Measurements from ENCODE around the gene IRX6. TPM values are rescaled to one million over a fixed set of nuclear protein-coding genes. Genes with fewer than 3 reads are reported as not detected.

Gene IRX6
- total and polyA plus RNA-seq, 4 donors, result 0.37 to 6.3 (median 4.0) TPM

- H3K27me3 ChIP-seq (ENCODE audit: control insufficient read depth in 3 of 3, insufficient read depth in 3 of 3, low read length in 2 of 3), result peaks cover 0 to 6% (median 2%) of the 10 kb centered on the region in 3 donors
- no peak for TF ChIP-seq CTCF (IDR thresholded peaks at IDR 0.05; ENCODE audit: control extremely low read depth, extremely low read depth)
- DNase-seq (no peak), ATAC-seq (ENCODE audit: insufficient read depth, low FRiP score) (no peak)
- H3K4me1 ChIP-seq (ENCODE audit: control insufficient read depth in 5 of 5, insufficient read depth in 5 of 5, low read length in 5 of 5), result no peaks in the 10 kb centered on the region
- no peaks in the 10 kb centered on the region for H3K36me3 ChIP-seq (ENCODE audit: control insufficient read depth in 4 of 4, insufficient read depth in 4 of 4, low read length in 4 of 4)
- peaks cover 0 to 5% (median 0%) of the 10 kb centered on the region in 4 donors for H3K9me3 ChIP-seq (ENCODE audit: control insufficient read depth in 4 of 4, insufficient read depth in 3 of 4, low read length in 3 of 4)
- no peak overlapping the region for H3K9ac ChIP-seq (ENCODE audit: insufficient read depth in 1 of 2, low read length in 2 of 2)
- no peak overlapping the region for H3K27ac ChIP-seq (ENCODE audit: low read depth in 1 of 2, low read length in 1 of 2)
- H3K4me3 ChIP-seq, result no peak overlapping the region
- 76 to 80% methylated on average over 4 of the region's 4 CpGs for WGBS, 2 donors
Observed at GRCh38 chr16:55341681-55342080, 17.7 kb downstream of the IRX6 start.

- peaks cover 0 to 2% (median 0%) of the 10 kb centered on the region in 3 donors for H3K27me3 ChIP-seq (ENCODE audit: control insufficient read depth in 3 of 3, insufficient read depth in 3 of 3, low read length in 2 of 3)
- H3K9ac ChIP-seq (ENCODE audit: insufficient read depth in 1 of 2, low read length in 2 of 2), result no peak overlapping the region
- H3K27ac ChIP-seq (ENCODE audit: low read depth in 1 of 2, low read length in 1 of 2), result no peak overlapping the region
- no peaks in the 10 kb centered on the region for H3K9me3 ChIP-seq (ENCODE audit: control insufficient read depth in 4 of 4, insufficient read depth in 3 of 4, low read length in 3 of 4)
- 93 to 96% methylated on average over 6 of the region's 6 CpGs for WGBS, 2 donors
- H3K4me3 ChIP-seq, result no peak overlapping the region
- DNase-seq, result no peak
- no peaks in the 10 kb centered on the region for H3K36me3 ChIP-seq (ENCODE audit: control insufficient read depth in 4 of 4, insufficient read depth in 4 of 4, low read length in 4 of 4)
- ATAC-seq (ENCODE audit: insufficient read depth, low FRiP score), result no peak
- TF ChIP-seq CTCF (IDR thresholded peaks at IDR 0.05; ENCODE audit: control extremely low read depth, extremely low read depth), result no peak
- H3K4me1 ChIP-seq (ENCODE audit: control insufficient read depth in 5 of 5, insufficient read depth in 5 of 5, low read length in 5 of 5), result no peaks in the 10 kb centered on the region
Observed at GRCh38 chr16:55346475-55346874, 22.5 kb downstream of the IRX6 start.

- no peak overlapping the region for H3K27ac ChIP-seq (ENCODE audit: low read depth in 1 of 2, low read length in 1 of 2)
- 96 to 97% methylated on average over 1 of the region's 1 CpG for WGBS, 2 donors
- H3K9ac ChIP-seq (ENCODE audit: insufficient read depth in 1 of 2, low read length in 2 of 2), result no peak overlapping the region
- no peaks in the 10 kb centered on the region for H3K4me1 ChIP-seq (ENCODE audit: control insufficient read depth in 5 of 5, insufficient read depth in 5 of 5, low read length in 5 of 5)
- no peaks in the 10 kb centered on the region for H3K9me3 ChIP-seq (ENCODE audit: control insufficient read depth in 4 of 4, insufficient read depth in 3 of 4, low read length in 3 of 4)
- DNase-seq (no peak), ATAC-seq (ENCODE audit: insufficient read depth, low FRiP score) (no peak)
- no peaks in the 10 kb centered on the region for H3K36me3 ChIP-seq (ENCODE audit: control insufficient read depth in 4 of 4, insufficient read depth in 4 of 4, low read length in 4 of 4)
- H3K4me3 ChIP-seq, result no peak overlapping the region
- H3K27me3 ChIP-seq (ENCODE audit: control insufficient read depth in 3 of 3, insufficient read depth in 3 of 3, low read length in 2 of 3), result no peaks in the 10 kb centered on the region
- TF ChIP-seq CTCF (IDR thresholded peaks at IDR 0.05; ENCODE audit: control extremely low read depth, extremely low read depth), result no peak
Observed at GRCh38 chr16:55349867-55350266, 25.9 kb downstream of the IRX6 start.

- no peaks in the 10 kb centered on the region for H3K36me3 ChIP-seq (ENCODE audit: control insufficient read depth in 4 of 4, insufficient read depth in 4 of 4, low read length in 4 of 4)
- DNase-seq (no peak), ATAC-seq (ENCODE audit: insufficient read depth, low FRiP score) (no peak)
Observed at GRCh38 chr16:55350984-55351383, 27.0 kb downstream of the IRX6 start.

More at GRCh38 chr16:55350984-55351383, 27.0 kb downstream of the IRX6 start:
- no peaks in the 10 kb centered on the region for H3K27me3 ChIP-seq (ENCODE audit: control insufficient read depth in 3 of 3, insufficient read depth in 3 of 3, low read length in 2 of 3)
- H3K27ac ChIP-seq (ENCODE audit: low read depth in 1 of 2, low read length in 1 of 2), result no peak overlapping the region
- no peak overlapping the region for H3K9ac ChIP-seq (ENCODE audit: insufficient read depth in 1 of 2, low read length in 2 of 2)
- H3K4me1 ChIP-seq (ENCODE audit: control insufficient read depth in 5 of 5, insufficient read depth in 5 of 5, low read length in 5 of 5), result no peaks in the 10 kb centered on the region
- H3K4me3 ChIP-seq, result no peak overlapping the region
- H3K9me3 ChIP-seq (ENCODE audit: control insufficient read depth in 4 of 4, insufficient read depth in 3 of 4, low read length in 3 of 4), result peaks cover 0 to 2% (median 0%) of the 10 kb centered on the region in 4 donors
- no peak for TF ChIP-seq CTCF (IDR thresholded peaks at IDR 0.05; ENCODE audit: control extremely low read depth, extremely low read depth)

Data from lung (tissue), 12 donors.